Left ventricle myocardium inferior (tissue), 1 donor: ENCODE measurements around the gene VCL. TPM values are rescaled to one million over a fixed set of nuclear protein-coding genes. Genes with fewer than 3 reads are reported as not detected.

ENCODE experiments used
- DNase-seq: peaks from one replicate; pipeline ENCODE4 v3.0.0-alpha.2; 2020
- H3K27ac ChIP-seq: fragments of 200-600 bp; replicated peaks from 2 replicates; pipeline ENCODE4 v1.8.0; 2021
- H3K27me3 ChIP-seq: fragments of 200-600 bp; 2 replicates; pipeline ENCODE4 v1.8.0; 2021; ENCODE audit warnings: low read depth
- H3K36me3 ChIP-seq: fragments of 200-600 bp; 2 replicates; pipeline ENCODE4 v1.8.0; 2021
- H3K4me1 ChIP-seq: fragments of 200-600 bp; 2 replicates; pipeline ENCODE4 v1.8.0; 2021
- H3K4me3 ChIP-seq: fragments of 200-600 bp; 2 replicates; pipeline ENCODE4 v1.8.0; 2021; ENCODE audit warnings: mild to moderate bottlenecking, moderate library complexity
- H3K9me3 ChIP-seq: fragments of 200-600 bp; replicated peaks from 2 replicates; pipeline ENCODE4 v1.8.0; 2021
- intact Hi-C: fragments of 100-400 bp; cut with micrococcal nuclease; formaldehyde crosslinking; loops from one replicate; pipeline ENCODE4 v1.11.0; 2022
- total RNA-seq: library from RNA; stranded (reverse); fragmentation: NEBNext Ultra II Directional; extraction: Animal tissue kit (Norgen Biotek cat#: 25700); gene quantifications from one replicate; pipeline ENCODE4 v1.2.1, GENCODE V29; 2021
- TF ChIP-seq, protein P1 (sequence below): fragments of 200-600 bp; IDR thresholded peaks from 2 replicates; pipeline ENCODE4 v1.8.0; 2021; ENCODE audit warnings: antibody characterized with exemption, mild to moderate bottlenecking, borderline replicate concordance
- donor health status: DM: no; HTN: yes; CAD: no; lungs with severe emphysema.

Gene VCL
- total RNA-seq, 1 donor from 2014 or later: 227 TPM

DNA sequence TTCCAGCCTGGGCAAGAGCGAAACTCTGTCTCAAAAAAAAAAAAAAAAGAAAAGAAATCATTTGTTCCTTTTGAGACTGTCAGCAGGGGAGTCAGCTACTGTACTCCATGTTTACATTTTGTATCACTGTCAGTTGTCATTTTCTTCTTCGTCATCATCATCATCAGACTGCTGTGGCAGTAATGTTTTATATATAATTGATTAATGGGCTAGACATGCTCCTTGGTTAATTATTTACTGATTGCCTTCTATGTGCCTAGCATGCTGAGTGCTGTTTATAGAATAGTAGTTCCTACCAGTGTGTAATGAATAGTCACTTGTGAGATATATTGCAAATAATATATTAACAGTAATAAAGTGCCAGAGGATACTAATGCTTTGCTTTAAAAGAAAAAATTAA, 50.5 kb downstream of the VCL start:
- no peak overlapping the region for H3K4me3 ChIP-seq
- no peak for DNase-seq
- peaks cover 30% of the 10 kb centered on the region for H3K36me3 ChIP-seq
- no peaks in the 10 kb centered on the region for H3K9me3 ChIP-seq
- H3K27me3 ChIP-seq: no peaks in the 10 kb centered on the region
- peak overlapping the region; percentile 85 for H3K27ac ChIP-seq
- intact Hi-C loops: no loop called here
- TF ChIP-seq, protein P1, sequence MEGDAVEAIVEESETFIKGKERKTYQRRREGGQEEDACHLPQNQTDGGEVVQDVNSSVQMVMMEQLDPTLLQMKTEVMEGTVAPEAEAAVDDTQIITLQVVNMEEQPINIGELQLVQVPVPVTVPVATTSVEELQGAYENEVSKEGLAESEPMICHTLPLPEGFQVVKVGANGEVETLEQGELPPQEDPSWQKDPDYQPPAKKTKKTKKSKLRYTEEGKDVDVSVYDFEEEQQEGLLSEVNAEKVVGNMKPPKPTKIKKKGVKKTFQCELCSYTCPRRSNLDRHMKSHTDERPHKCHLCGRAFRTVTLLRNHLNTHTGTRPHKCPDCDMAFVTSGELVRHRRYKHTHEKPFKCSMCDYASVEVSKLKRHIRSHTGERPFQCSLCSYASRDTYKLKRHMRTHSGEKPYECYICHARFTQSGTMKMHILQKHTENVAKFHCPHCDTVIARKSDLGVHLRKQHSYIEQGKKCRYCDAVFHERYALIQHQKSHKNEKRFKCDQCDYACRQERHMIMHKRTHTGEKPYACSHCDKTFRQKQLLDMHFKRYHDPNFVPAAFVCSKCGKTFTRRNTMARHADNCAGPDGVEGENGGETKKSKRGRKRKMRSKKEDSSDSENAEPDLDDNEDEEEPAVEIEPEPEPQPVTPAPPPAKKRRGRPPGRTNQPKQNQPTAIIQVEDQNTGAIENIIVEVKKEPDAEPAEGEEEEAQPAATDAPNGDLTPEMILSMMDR: no peak
- peaks cover 97% of the 10 kb centered on the region for H3K4me1 ChIP-seq

DNA sequence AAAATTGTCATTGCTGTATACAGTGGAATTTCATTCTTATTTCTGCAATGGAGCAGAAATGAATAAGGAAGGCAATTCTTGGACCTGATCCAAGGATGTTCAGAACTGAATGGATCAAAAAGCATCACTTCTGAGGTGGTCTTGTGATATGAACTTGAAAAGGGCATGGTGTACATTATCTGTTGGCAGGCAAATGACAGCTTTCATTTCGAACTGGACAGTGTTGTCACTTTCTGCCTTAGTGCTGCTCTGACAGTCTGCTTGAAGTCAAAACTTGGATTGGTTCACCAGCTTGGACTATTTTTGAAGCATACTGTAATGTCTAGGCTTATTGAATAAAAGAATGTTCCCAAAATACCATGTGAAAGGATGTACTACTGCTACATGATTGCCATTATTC, 52.0 kb downstream of the VCL start:
- Histone ChIP-seq H3K36me3 (peaks cover 15% of the 10 kb centered on the region), H3K4me1 (peaks cover 97% of the 10 kb centered on the region), H3K4me3 (no peak overlapping the region), H3K9me3 (no peaks in the 10 kb centered on the region), H3K27me3 (no peaks in the 10 kb centered on the region), H3K27ac (peak overlapping the region; percentile 85)
- TF ChIP-seq, protein P1: no peak
- intact Hi-C loops: no loop called here
- DNase-seq: no peak

DNA sequence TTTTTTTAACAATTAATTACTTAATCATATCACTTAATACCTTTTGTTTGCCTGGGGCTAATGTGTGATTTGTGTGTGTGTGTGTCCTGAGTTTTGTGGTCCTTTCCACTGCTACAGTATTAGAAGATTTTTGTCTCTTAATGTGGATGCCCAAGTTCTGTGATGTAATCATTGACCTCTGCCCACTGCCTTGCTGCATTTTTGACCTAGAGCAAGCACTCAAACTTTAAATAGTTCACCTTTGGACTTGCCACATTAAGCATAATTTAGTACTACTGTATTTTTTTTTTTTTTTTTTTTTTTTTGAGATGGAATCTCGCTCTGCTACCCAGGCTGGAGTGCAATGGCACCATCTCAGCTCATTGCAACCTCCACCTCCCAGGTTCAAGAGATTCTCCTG, 52.7 kb downstream of the VCL start:
- TF ChIP-seq, protein P1: no peak
- Histone ChIP-seq H3K36me3 (peaks cover 10% of the 10 kb centered on the region), H3K27me3 (no peaks in the 10 kb centered on the region), H3K4me3 (no peak overlapping the region), H3K9me3 (no peaks in the 10 kb centered on the region), H3K27ac (peak overlapping the region; percentile 85), H3K4me1 (peaks cover 97% of the 10 kb centered on the region)
- intact Hi-C loops: no loop called here
- no peak for DNase-seq

DNA sequence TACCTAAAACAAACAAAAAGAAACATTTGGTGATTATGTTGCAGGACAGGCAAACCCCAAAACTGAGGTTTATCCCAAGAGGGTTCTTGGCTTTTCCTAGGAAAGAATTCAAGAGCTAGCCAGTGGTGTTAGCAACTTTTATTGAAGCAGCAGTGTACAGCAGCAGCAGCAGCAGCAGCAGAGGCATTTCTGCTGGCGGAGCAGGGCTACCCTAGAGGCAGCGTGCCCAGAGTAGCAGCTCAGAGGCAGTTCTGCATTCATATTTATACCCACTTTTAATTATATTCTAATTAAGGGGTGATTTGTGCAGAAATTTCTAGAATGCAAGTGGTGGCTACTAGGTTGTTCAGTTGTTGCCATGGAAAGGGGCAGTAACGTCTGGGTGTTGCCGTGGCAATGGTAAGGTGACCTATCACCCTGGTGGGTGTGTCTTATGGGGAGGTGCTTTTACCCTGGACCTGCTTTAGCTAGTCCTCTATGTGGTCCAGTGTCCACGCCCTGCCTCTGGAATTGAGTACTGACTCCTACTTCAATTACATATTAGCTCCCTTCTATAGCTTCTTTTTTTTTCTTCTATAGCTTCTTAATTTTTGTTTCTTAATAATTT, 53.9 kb downstream of the VCL start:
- peaks cover 100% of the 10 kb centered on the region for H3K4me1 ChIP-seq
- no peaks in the 10 kb centered on the region for H3K27me3 ChIP-seq
- DNase-seq: no peak
- peak overlapping the region; percentile 85 for H3K27ac ChIP-seq
- H3K4me3 ChIP-seq: peak overlapping the region; percentile 12
- H3K9me3 ChIP-seq: no peaks in the 10 kb centered on the region
- H3K36me3 ChIP-seq: no peaks in the 10 kb centered on the region
- TF ChIP-seq, protein P1: no peak
- intact Hi-C loops: no loop called here

DNA sequence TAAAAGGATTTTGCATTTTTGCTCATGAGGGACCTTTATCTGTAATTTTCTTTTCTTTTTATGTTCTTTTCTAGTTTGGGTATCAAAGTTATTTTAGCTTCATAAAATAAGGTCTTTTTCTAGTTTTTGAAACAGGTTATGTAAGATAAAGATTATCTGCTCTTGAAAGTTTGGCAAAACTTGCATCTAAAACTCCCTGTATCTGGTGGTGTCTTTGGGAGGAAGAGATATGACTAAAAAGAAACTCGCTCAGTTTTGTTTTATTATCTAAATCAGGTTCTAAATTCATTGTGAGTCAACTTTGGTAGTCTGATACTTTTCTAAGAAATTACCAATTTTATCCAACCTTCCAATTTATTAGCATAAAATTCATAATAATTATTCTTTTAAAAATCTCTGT, 55.1 kb downstream of the VCL start:
- Histone ChIP-seq H3K4me1 (peaks cover 100% of the 10 kb centered on the region), H3K4me3 (no peak overlapping the region), H3K36me3 (no peaks in the 10 kb centered on the region), H3K9me3 (no peaks in the 10 kb centered on the region), H3K27ac (peak overlapping the region; percentile 85), H3K27me3 (no peaks in the 10 kb centered on the region)
- DNase-seq: no peak
- intact Hi-C loops: no loop called here
- TF ChIP-seq, protein P1: no peak
